OCI-LY3 (cell line): ENCODE data around the gene F11R.

Experiments
- EZH2phosphoT487 ChIP-seq: fragments of 200-600 bp; shearing (Covaris generic); IDR thresholded peaks from 2 replicates; pipeline ENCODE4 v1.6.1; 2018; ENCODE audit warnings: antibody characterized with exemption, mixed run types, low read depth
- TF ChIP-seq, protein P1 (sequence below): fragments of 200-600, 300-600 bp; sonication (generic); IDR thresholded peaks from 2 replicates; pipeline ENCODE4 v1.5.1; 2014; ENCODE audit warnings: antibody characterized with exemption, low read length, low read depth

DNA sequence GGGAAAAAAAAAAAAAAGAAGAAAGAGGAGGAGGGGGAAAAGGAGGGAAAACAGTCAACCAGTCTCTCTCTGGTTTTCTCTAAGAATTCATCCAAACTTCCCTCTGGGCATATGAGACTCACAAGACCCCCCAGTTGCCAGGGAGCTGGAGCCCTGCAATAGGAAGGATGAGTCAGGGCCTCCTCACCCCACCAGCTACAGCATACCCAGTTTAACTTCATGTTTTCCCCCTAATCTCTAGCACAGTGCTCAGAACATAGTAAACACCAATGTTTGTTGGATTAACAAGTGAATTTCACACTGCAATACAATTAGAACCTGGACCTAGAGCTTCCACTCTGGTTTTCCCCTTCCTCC, 7.8 kb downstream of the F11R start:
- TF ChIP-seq, protein P1, sequence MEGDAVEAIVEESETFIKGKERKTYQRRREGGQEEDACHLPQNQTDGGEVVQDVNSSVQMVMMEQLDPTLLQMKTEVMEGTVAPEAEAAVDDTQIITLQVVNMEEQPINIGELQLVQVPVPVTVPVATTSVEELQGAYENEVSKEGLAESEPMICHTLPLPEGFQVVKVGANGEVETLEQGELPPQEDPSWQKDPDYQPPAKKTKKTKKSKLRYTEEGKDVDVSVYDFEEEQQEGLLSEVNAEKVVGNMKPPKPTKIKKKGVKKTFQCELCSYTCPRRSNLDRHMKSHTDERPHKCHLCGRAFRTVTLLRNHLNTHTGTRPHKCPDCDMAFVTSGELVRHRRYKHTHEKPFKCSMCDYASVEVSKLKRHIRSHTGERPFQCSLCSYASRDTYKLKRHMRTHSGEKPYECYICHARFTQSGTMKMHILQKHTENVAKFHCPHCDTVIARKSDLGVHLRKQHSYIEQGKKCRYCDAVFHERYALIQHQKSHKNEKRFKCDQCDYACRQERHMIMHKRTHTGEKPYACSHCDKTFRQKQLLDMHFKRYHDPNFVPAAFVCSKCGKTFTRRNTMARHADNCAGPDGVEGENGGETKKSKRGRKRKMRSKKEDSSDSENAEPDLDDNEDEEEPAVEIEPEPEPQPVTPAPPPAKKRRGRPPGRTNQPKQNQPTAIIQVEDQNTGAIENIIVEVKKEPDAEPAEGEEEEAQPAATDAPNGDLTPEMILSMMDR = no peak
- TF ChIP-seq EZH2phosphoT487 = no peak
